NCI-H2107 treated with DMSO at 0.1 percent for 48 hours (cell line): ENCODE results near the gene MYO18B.

Experiments used
- DNase-seq: peaks from one replicate; lab custom pipeline; 2025; ENCODE audit not compliant: unreplicated experiment; lab: John Stamatoyannopoulos, UW

The MYO18B gene

GRCh38 chr22:25935266-25936058, 193.5 kb downstream of the MYO18B start:
- DNase-seq: no peak

GRCh38 chr22:25938151-25938550, 196.2 kb downstream of the MYO18B start:
- DNase-seq: no peak

- DNase-seq: no peak
These were observed 197.4 kb downstream of the MYO18B start for GRCh38 chr22:25939384-25939783.

GRCh38 chr22:25940479-25940878, 198.5 kb downstream of the MYO18B start:
- no peak for DNase-seq

GRCh38 chr22:25941365-25941960, 199.5 kb downstream of the MYO18B start:
- DNase-seq: no peak

- DNase-seq: peak; percentile 22
These were observed 200.3 kb downstream of the MYO18B start for GRCh38 chr22:25942115-25942855.

GRCh38 chr22:25942856-25943411, 200.9 kb downstream of the MYO18B start:
- peak; percentile 63 for DNase-seq

GRCh38 chr22:25950111-25950510, 208.1 kb downstream of the MYO18B start:
- DNase-seq: no peak

GRCh38 chr22:25953276-25953675, 211.3 kb downstream of the MYO18B start:
- DNase-seq: no peak

GRCh38 chr22:25953919-25954318, 211.9 kb downstream of the MYO18B start:
- DNase-seq: no peak

GRCh38 chr22:25955323-25955722, 213.3 kb downstream of the MYO18B start:
- DNase-seq: no peak

- no peak for DNase-seq
These were observed 214.8 kb downstream of the MYO18B start for GRCh38 chr22:25956801-25957200.

- no peak for DNase-seq
These were observed 218.1 kb downstream of the MYO18B start for GRCh38 chr22:25959818-25960774.

- no peak for DNase-seq
These were observed 219.7 kb downstream of the MYO18B start for GRCh38 chr22:25961699-25962098.

- no peak for DNase-seq
These were observed 220.7 kb downstream of the MYO18B start for GRCh38 chr22:25962711-25963110.

GRCh38 chr22:25964961-25965730, 223.2 kb downstream of the MYO18B start:
- DNase-seq: no peak

- DNase-seq: no peak
These were observed 224.5 kb downstream of the MYO18B start for GRCh38 chr22:25966448-25966913.

GRCh38 chr22:25969286-25969685, 227.3 kb downstream of the MYO18B start:
- no peak for DNase-seq

GRCh38 chr22:25969901-25970300, 227.9 kb downstream of the MYO18B start:
- no peak for DNase-seq
